CD4-positive, alpha-beta T cell treated with Interleukin-1 beta for 1 hour (primary cell): ENCODE results near the gene PTPRN2.

Source experiments
- DNase-seq, 2 donors: peaks; one replicate each; pipeline ENCODE4 v3.0.0-alpha.2; 2020 to 2022

PTPRN2 gene

GRCh38 chr7:157657741-157658740, 929.6 kb downstream of the PTPRN2 start:
- DNase-seq = no peak

GRCh38 chr7:157656195-157656769, 931.3 kb downstream of the PTPRN2 start:
- DNase-seq = no peak

DNA sequence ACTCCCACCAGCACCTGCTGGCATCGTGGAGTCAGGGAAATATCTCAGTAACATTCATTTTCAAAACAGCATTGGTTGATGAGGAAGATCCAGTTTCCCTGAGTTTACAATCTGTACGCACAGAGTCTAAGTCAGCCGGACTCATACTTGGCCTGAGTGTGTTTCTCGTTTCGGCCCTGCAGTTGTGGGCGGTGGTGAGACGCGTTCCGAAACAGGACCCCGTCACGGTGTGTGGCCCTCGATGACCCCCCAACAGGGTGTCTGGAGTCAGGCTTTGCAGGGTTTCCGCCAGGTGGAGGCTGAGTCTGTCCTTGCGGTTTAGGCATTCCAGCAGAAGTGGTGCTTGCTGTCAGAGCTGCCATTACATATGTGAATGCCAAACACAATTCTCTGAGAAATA, 933.3 kb downstream of the PTPRN2 start:
- no peak for DNase-seq

GRCh38 chr7:157653827-157654207, 933.8 kb downstream of the PTPRN2 start:
- no peak for DNase-seq

DNA sequence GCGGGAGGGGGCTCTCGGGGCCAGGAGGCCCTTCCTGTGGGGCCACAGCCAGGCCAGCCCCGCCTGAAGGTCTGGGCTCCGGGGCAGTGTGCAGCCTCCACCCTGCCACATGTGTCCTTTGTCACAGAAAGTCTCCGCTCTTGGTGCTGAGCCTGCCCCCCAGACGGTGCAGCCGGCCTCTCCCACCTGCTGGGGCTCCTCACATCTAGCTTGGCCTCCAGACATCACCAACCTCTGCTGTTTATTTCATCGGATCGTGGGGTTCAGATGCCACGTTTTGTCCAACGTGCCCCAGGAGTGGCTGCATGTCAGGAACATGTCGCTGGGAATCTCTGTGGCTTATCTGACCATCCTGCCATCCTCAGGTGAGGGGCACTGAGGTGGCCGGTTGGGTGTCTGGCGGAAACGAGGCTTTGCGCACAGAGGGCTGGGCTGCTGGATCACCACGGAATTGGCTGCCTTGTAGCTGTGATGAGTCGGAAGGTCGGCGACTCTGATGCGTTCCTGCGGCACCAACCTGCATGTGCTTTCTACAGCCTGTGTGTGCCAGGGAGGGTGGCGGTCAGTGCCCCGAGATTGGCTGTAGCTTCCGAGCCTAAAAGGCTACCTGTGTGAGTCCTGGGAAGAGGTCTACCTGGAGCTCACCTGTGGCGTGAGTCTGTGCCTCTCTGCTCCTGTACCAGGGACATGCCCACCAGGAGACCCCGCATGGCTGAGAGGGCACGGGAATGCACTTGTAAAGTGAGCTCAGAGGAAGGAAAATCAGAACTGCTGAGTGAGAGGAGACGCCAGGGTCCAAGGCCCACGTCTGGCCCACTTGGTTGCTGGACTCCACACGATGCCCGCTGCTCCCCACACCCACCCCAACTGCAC, 934.4 kb downstream of the PTPRN2 start:
- no peak for DNase-seq

DNA sequence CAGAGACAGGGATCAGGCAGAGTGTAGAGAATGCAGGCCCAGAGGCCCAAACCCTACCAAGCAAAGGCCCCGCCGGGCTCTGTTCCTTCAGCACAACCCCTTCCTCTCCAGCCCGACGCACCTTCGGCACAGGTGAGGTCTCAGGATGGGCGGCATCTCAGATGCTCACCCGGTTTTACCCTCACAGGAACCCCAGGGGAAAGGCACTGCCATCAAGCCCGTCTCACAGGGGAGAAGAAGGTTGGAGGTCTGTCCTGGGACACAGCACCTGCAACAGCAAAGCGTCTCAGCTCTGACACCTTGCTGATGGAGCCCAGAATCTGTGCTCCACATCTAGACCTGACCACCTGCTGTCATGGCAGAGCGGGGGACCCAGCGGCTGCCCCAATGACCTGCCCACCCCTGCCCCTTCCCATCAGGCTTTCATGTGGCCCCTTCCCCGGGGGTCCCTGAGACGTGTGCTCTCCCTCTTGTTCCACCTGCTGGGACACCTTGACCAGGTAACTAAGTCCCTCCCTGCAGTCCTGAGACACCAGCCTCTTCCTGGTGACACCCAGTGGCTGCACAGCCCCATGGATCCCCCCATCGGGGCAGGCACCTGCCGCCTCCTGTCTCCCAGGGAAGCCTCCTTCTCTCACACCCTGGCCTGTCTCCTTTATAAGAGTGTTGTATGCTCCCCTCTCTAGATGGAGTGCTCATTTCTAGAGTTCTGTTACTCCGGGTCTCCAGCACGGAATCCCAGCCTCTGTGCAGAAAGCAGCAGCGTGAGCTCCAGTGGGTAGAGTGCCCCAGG, 935.3 kb downstream of the PTPRN2 start:
- no peak for DNase-seq

DNA sequence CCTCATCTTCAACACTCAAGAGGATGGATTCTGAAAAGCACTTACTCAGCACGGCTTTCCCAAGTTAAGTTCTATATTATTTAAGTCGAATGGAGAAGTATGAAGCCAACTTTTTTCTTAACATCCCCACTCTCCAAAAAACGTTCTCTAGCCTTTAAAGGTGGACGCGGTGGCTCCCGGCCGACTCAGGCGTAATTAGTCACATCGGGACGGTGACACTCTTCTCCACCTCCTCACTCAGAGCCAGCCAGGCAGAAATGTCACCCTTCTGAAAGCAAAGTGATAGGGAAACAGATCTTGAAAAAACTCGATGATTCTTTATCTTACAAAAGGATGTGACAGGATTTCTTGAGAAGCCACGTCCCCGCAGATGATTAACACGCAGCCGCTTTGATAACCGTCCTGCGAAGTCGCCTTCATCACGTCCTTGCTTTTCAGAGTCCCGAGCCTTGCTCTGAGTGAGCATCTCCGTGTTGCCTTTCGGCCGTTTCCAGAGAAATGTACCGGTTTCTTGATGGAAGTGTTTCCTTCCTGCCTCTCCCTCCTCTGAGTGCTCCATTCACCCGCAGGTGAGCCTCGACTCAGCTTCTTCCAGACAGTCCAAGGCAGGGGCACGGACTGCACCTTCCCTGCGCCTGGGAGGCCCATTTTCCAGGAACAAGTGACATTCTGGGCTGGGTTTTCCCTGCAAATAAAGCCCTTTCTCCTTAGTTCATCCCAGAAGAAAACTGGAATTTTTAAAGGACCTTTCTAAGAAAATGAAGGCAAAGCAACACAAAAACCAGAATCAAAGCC, 936.1 kb downstream of the PTPRN2 start:
- no peak for DNase-seq

GRCh38 chr7:157650801-157651200, 936.8 kb downstream of the PTPRN2 start:
- DNase-seq = no peak

DNA sequence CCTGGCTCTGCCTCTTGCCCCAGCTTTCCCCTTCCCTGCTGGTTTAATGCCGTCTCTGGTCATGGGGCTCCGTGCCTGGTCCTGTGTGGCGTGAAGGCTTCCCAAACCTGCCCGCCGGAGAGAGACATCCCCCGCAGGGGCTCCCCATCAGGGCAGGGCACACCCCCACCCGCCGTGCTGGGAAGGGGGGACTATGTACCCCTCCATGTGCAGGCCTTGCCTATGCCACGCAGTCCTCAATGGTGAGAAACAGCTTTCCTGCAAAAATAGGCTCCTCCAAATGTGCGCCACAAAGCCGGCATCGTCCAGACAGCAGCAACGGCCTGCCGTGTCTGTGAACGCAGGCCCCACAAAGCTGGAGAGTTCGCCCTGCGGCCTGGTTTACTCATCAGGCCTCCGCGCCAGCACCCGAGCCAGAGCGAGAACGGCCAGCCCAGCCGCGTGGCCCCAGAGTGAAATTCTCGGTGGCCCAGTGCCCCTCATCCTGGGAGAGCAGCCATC, 937.4 kb downstream of the PTPRN2 start:
- DNase-seq = no peak

GRCh38 chr7:157646551-157646950, 941.1 kb downstream of the PTPRN2 start:
- DNase-seq = no peak

DNA sequence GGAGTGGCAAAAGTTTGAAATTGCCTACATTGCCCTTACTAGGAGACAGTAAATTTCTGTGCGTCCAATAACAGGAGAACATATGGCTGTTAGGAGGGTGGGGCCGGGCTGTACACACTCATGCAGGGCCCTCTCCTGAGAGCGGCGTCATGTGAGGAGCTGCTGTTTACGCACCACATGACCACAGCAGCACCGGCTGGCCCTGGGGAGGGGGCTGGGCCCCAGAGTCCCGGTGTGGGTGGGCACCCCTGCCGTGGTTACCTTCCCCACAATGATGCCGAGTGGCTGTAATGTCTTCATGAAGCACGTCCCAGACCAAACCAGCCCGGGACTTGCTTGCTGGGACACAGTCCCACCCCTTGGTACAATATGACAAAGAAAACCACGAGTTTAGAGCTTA, 942.1 kb downstream of the PTPRN2 start:
- DNase-seq = no peak

GRCh38 chr7:157644946-157645345, 942.7 kb downstream of the PTPRN2 start:
- DNase-seq = no peak

GRCh38 chr7:157643525-157643970, 944.1 kb downstream of the PTPRN2 start:
- DNase-seq = no peak

GRCh38 chr7:157641866-157642265, 945.8 kb downstream of the PTPRN2 start:
- no peak for DNase-seq

GRCh38 chr7:157640144-157640543, 947.5 kb downstream of the PTPRN2 start:
- no peak for DNase-seq

DNA sequence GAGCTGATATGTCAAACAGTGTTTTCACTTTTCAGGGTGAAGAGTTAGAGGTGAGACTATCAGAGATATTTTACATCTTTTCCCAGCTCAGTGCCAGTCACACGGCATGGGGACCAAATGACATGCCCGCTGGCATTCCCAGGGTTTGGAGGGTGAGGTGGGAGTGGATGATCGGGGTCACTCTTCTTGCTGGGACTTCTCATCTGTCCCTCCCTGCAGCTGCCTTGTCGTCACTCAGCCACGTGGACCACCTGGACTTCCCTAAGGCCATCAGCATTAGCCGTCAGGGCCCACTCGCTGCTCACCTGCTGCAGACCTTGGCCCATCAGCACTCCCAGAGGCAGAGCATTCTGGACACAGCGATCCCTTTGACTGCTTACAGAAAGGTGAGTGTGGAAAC, 949.1 kb downstream of the PTPRN2 start:
- DNase-seq = no peak

DNA sequence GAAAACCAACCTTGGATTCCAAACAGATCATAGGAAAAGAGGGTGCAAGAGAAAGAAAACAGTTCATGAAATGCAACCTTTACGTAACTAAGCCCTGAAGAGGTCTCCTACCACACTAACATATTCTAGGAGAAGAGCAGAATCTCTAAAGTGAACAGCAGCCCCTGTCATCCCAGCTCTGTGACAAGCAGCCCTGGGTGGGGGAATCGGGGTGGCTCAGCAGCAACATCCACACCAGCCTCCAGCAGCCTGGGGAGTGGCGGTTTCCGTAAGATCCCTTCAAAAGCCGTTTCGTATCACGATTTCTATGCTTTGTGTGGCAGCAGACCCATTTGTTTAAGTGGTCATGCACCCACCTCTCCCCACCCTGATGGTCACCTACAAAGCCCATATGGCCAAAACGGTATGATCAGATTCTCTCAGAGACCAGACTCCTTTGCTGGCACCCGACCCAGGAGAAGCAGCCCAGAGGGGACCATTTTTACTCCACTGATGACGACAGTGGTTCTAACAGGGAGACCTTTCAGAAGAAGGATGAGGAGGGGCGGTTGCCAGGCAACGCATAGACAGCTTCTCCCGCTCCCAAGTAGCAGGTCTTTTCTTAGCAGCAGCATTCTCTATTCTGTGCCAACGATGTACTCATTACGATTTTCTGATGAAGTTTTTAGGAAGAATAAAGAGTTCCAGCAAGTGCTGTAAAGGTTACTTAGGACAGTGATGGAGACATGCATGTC, 950.2 kb downstream of the PTPRN2 start:
- DNase-seq = no peak

DNA sequence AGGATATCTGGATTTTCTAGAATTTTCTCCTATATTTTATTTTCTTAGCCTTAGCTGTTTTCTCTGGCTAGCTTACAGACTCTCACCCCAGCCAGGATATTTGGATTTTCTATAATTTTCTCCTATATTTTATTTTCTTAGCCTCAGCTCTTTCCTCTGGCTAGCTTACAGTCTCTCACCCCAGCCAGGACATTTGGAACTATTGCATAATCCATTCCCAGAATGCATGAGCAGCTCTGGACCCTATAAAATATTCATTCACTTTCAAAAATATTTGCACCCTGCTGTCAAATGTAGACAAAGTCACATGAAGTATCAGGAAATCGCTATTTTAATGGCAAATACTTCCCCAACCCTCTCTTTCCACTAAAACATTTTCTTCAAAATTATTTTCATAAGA, 952.0 kb downstream of the PTPRN2 start:
- DNase-seq = no peak

GRCh38 chr7:157635148-157635500, 952.5 kb downstream of the PTPRN2 start:
- no peak for DNase-seq

DNA sequence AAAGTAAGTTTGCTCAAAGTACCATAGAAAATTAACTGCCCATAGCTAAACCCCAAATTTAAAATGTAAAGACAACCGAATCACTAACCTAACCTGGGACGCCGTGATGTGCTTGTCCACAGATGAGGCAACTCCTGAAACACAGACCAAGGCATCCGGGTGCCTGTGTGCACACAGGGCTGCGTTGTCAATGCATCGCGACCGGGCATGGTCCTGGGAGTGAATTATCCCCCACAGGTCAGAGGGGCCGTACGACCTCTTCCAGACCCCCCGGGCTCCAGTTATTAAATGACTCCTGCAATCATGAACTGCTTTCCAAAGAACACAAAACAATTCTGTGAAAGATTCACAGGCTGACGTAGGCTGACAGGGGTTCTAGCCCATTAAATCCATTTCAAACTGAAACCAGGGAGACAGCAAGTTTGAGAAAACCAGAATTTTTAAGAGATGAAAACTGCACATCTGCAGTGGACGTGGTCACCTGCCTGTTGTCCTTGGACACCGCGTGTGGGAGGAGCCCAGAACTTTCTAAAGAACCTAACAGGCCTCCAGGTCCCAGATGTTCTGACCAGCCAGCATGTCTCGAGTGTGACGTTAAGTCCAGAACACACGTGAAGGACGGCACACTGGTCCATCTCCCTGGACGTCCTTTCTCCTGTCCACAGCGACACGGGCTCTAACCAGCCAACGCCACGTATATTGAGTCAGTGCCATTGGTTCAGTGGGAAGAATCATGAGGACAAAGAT, 953.0 kb downstream of the PTPRN2 start:
- DNase-seq = no peak
